Activated naive CD4-positive, alpha-beta T cell treated with anti-CD3 and anti-CD28 coated beads, Interleukin-2, amount 50 U/mL, for 16 hours (primary cell): ENCODE results near the gene ZSCAN21.

Experiments
- DNase-seq: peaks from one replicate; pipeline ENCODE4 v3.0.0-alpha.2; 2020

The ZSCAN21 gene

GRCh38 chr7:100079024-100079560 is 29.5 kb downstream of the ZSCAN21 start:
- DNase-seq: no peak

GRCh38 chr7:100080907-100081534 is 31.4 kb downstream of the ZSCAN21 start:
- DNase-seq: no peak

- DNase-seq: peak; percentile 97
Measured at GRCh38 chr7:100081535-100082102, 32.0 kb downstream of the ZSCAN21 start, which contains the start of gene ZNF3. ZNF3 (minus strand) TSS chr7:100081723; CDS start chr7:100077357, 4,366 bp downstream.

GRCh38 chr7:100082978-100083377 is 33.4 kb downstream of the ZSCAN21 start:
- no peak for DNase-seq

- no peak for DNase-seq
Measured at GRCh38 chr7:100085515-100085914, 35.9 kb downstream of the ZSCAN21 start.

GRCh38 chr7:100087055-100087750 is 37.6 kb downstream of the ZSCAN21 start:
- no peak for DNase-seq

GRCh38 chr7:100088095-100088620 is 38.6 kb downstream of the ZSCAN21 start:
- no peak for DNase-seq

GRCh38 chr7:100088621-100089457 is 39.3 kb downstream of the ZSCAN21 start, which contains the start of gene COPS6:
COPS6 (plus strand) TSS chr7:100088969; CDS start chr7:100088991, 22 bp downstream.
- DNase-seq: peak; percentile 88

GRCh38 chr7:100089458-100090196 is 40.1 kb downstream of the ZSCAN21 start:
- no peak for DNase-seq

- no peak for DNase-seq
Measured at GRCh38 chr7:100090527-100091410, 41.2 kb downstream of the ZSCAN21 start.

- DNase-seq: no peak
Measured at GRCh38 chr7:100091411-100092181, 42.0 kb downstream of the ZSCAN21 start.

- DNase-seq: no peak
Measured at GRCh38 chr7:100093054-100093453, 43.5 kb downstream of the ZSCAN21 start.

- no peak for DNase-seq
Measured at GRCh38 chr7:100093498-100093897, 43.9 kb downstream of the ZSCAN21 start.

- DNase-seq: no peak
Measured at GRCh38 chr7:100093925-100094486, 44.4 kb downstream of the ZSCAN21 start.

- DNase-seq: no peak
Measured at GRCh38 chr7:100095289-100095688, 45.7 kb downstream of the ZSCAN21 start.

- no peak for DNase-seq
Measured at GRCh38 chr7:100095704-100096103, 46.1 kb downstream of the ZSCAN21 start.

- DNase-seq: no peak
Measured at GRCh38 chr7:100098913-100099312, 49.3 kb downstream of the ZSCAN21 start.

GRCh38 chr7:100099452-100099851 is 49.9 kb downstream of the ZSCAN21 start:
- DNase-seq: no peak

GRCh38 chr7:100100420-100101015 is 50.9 kb downstream of the ZSCAN21 start:
- peak; percentile 87 for DNase-seq
